Parathyroid adenoma (tissue), 2 donors: ENCODE measurements around the gene CHST15.

Experiments used
- H2AFZ ChIP-seq: fragments of 300-600 bp; sonication (generic); one replicate; pipeline ENCODE4 v1.7.0; 2017; ENCODE audit warnings: antibody characterized with exemption, mild to moderate bottlenecking
- H3K27ac ChIP-seq: fragments of 300-600 bp; sonication (generic); one replicate; pipeline ENCODE4 v1.7.0; 2017
- H3K27me3 ChIP-seq: fragments of 300-600 bp; sonication (generic); one replicate; pipeline ENCODE4 v1.7.0; 2017; ENCODE audit warnings: low read length; ENCODE audit not compliant: control insufficient read depth, insufficient read depth
- H3K36me3 ChIP-seq: fragments of 300-600 bp; sonication (generic); one replicate; pipeline ENCODE4 v1.7.0; 2017; ENCODE audit warnings: low read length; ENCODE audit not compliant: control insufficient read depth, insufficient read depth
- H3K4me1 ChIP-seq: fragments of 300-600 bp; sonication (generic); one replicate; pipeline ENCODE4 v1.7.0; 2017; ENCODE audit warnings: control low read depth
- H3K4me2 ChIP-seq: fragments of 300-600 bp; sonication (generic); one replicate; pipeline ENCODE4 v1.7.0; 2017; ENCODE audit warnings: low read length
- H3K4me3 ChIP-seq: fragments of 300-600 bp; sonication (generic); one replicate; pipeline ENCODE4 v1.7.0; 2017; ENCODE audit warnings: low read depth, low read length
- H3K79me2 ChIP-seq: fragments of 300-600 bp; sonication (generic); one replicate; pipeline ENCODE4 v1.7.0; 2017; ENCODE audit warnings: control low read depth
- H3K9ac ChIP-seq: fragments of 300-600 bp; sonication (generic); one replicate; pipeline ENCODE4 v1.7.0; 2017; ENCODE audit warnings: mild to moderate bottlenecking
- H3K9me3 ChIP-seq: fragments of 300-600 bp; sonication (generic); one replicate; pipeline ENCODE4 v1.7.0; 2017; ENCODE audit warnings: low read length; ENCODE audit not compliant: control insufficient read depth
- TF ChIP-seq, protein P1 (sequence below): fragments of 300-600 bp; sonication (generic); IDR thresholded peaks from one replicate; pipeline ENCODE4 v1.7.0; 2017; ENCODE audit warnings: antibody characterized with exemption, mild to moderate bottlenecking
- donor health status: primary hyperparathyroidism.

The CHST15 gene

DNA sequence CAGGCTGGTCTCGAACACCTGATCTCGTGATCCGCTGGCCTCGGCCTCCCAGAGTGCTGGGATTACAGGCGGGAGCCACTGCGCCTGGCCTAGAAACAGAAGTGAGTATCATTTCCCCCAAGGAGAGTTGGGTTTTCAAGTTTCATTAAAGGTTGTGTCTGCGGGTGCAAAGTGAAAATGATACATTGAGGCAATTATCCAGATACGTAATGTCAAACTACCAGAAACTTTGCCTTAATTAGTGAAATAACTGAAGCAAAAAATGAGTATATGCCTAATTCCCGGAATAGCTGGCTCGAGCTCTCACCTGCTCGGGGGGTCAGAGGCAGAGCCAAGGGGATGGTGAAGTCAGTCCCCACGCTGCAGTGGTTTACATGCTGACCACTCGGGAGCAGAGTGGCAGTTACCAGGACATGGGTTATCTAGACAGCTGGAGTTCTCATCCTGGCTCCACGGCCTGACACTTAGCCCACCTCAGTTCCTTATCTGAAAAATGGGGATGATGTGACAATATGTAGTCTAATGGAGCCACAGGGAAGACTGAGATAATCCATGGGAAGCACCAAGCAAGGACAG lies 25.5 kb downstream of the CHST15 start:
- Histone ChIP-seq H3K36me3 (no peaks in the 10 kb centered on the region), H3K4me2 (no peak overlapping the region), H2AFZ (no peak overlapping the region), H3K9me3 (no peaks in the 10 kb centered on the region), H3K4me3 (no peak overlapping the region), H3K9ac (no peak overlapping the region), H3K79me2 (no peaks in the 10 kb centered on the region), H3K27me3 (no peaks in the 10 kb centered on the region), H3K27ac (no peak overlapping the region), H3K4me1 (no peaks in the 10 kb centered on the region)
- TF ChIP-seq, protein P1, sequence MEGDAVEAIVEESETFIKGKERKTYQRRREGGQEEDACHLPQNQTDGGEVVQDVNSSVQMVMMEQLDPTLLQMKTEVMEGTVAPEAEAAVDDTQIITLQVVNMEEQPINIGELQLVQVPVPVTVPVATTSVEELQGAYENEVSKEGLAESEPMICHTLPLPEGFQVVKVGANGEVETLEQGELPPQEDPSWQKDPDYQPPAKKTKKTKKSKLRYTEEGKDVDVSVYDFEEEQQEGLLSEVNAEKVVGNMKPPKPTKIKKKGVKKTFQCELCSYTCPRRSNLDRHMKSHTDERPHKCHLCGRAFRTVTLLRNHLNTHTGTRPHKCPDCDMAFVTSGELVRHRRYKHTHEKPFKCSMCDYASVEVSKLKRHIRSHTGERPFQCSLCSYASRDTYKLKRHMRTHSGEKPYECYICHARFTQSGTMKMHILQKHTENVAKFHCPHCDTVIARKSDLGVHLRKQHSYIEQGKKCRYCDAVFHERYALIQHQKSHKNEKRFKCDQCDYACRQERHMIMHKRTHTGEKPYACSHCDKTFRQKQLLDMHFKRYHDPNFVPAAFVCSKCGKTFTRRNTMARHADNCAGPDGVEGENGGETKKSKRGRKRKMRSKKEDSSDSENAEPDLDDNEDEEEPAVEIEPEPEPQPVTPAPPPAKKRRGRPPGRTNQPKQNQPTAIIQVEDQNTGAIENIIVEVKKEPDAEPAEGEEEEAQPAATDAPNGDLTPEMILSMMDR, result no peak

DNA sequence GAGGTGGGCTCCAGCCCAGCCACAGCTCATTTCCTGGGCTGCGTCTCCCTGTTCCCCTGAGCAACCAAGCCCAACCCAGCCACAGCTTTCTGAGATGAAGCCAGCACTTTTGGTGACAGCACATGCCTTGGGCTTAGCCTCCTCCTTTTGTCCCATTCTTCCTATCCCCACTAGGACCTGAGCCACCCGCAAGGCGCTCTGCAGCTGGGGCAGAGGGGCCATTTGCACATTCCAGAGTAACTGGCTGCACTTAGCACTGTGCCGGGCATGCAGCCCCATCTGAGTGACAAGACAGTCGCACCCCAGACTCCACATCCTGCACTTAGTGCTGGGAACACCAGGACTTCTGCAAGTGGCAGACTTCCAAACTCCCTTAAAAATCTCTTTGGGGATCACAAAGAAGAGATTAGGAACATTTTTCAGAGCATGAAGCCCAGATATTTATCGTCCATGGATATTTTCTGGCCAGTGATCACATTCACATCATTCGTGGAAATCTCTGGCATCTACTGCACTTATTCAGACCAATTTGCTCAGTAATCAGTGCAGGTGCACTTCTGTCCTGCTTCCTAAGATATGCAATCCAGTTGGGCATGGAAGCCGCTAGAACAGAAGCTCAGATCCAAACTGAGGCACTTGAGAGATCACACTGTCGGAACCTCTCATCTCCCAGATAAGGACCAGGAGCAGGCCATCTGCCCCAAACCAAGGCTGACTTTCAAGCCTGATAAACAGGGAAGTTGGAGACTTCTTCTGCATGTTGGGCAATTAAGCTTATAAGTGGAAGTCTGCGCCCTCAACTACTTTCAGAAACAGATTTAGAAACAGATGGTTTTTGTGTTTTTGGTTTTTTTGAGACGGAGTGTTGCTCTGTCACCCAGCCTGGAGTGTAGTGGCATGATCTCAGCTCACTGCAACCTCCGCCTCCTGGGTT lies 26.4 kb downstream of the CHST15 start:
- Histone ChIP-seq H3K27me3 (no peaks in the 10 kb centered on the region), H3K4me1 (no peaks in the 10 kb centered on the region), H2AFZ (no peak overlapping the region), H3K79me2 (no peaks in the 10 kb centered on the region), H3K4me2 (no peak overlapping the region), H3K9ac (no peak overlapping the region), H3K9me3 (no peaks in the 10 kb centered on the region), H3K4me3 (no peak overlapping the region), H3K27ac (no peak overlapping the region), H3K36me3 (no peaks in the 10 kb centered on the region)
- TF ChIP-seq, protein P1, result no peak

DNA sequence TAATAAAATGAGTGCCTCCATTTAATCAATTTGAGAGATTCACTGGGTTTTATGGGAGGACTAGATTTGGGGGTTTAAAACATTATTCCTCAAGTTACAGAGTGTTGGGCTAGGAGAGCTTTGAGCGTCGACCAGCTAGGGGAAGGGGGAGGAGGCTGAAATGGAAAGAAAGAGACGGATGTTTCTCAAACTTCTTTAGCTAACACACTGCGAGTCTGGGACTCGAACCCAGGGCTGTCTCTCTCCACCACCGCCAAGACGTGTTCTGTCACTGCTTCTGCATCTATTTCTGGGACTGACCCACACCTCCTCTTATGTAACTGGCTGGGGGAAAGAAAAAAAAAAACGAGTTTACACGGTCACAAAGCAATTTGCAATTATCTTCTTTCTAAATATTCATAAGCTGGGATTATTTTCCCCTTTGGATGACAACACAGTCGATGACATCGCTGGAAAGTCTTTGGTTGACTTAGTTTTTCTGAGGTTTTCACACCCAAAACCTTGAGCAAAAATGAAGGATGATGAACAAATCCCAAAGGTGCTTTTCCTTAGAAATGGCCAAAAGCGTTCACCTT lies 27.2 kb downstream of the CHST15 start:
- Histone ChIP-seq H2AFZ (no peak overlapping the region), H3K9ac (no peak overlapping the region), H3K79me2 (no peaks in the 10 kb centered on the region), H3K4me3 (no peak overlapping the region), H3K27me3 (no peaks in the 10 kb centered on the region), H3K27ac (no peak overlapping the region), H3K4me1 (no peaks in the 10 kb centered on the region), H3K4me2 (no peak overlapping the region), H3K9me3 (no peaks in the 10 kb centered on the region), H3K36me3 (no peaks in the 10 kb centered on the region)
- TF ChIP-seq, protein P1, result no peak

DNA sequence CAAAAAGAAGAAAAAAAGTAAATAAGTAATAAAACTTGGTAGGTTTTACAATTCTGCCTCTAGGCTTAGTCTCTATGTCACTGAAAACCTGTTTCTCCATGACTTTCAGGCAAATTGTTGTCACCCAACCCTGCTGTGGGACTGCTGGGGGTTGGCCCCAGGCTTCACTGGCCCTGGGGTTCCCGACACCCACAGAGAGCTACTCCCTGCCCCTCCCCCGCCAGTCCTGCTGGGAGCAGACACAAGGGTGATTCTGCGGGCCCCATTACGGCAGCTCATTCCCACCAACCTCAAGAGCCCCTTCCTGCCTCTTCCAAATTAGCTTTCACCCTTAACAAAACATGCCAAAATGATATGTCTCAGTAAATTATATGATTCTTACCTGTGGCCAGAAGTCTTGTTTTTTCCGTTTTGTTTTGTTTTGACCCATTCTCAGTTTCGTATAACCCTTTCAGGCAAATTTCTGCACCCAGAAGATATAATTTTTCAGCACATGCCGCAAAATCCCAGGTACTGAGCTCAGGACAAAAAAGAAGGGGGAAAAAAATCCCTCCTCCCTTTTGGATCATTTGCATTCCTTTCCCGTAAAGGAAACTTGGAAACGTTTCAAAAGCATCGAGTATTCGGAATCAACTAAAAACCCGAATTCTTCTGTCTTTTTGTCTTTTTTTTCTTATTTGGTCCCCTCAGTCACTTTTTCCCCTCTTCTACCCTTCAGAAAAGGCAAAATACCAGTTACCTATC lies 27.8 kb downstream of the CHST15 start:
- no peaks in the 10 kb centered on the region for H3K36me3 ChIP-seq
- H3K9me3 ChIP-seq, result no peaks in the 10 kb centered on the region
- no peak overlapping the region for H3K27ac ChIP-seq
- no peak overlapping the region for H2AFZ ChIP-seq
- H3K4me2 ChIP-seq, result no peak overlapping the region
- no peak overlapping the region for H3K4me3 ChIP-seq
- TF ChIP-seq, protein P1, result no peak
- H3K27me3 ChIP-seq, result no peaks in the 10 kb centered on the region
- no peaks in the 10 kb centered on the region for H3K79me2 ChIP-seq
- H3K4me1 ChIP-seq, result no peaks in the 10 kb centered on the region
- H3K9ac ChIP-seq, result no peak overlapping the region
